Measurements from ENCODE around the gene PPM1M.

GRCh38 chr3:52222319-52223221 is 23.0 kb upstream of the PPM1M start:
- no peak for TF ChIP-seq CTCF (IDR thresholded peaks at IDR 0.05; ENCODE audit: low read depth, low read length)
- TF ChIP-seq POLR2A (IDR thresholded peaks at IDR 0.05; ENCODE audit: extremely low read depth, insufficient read length): no peak
- TF ChIP-seq MYC (IDR thresholded peaks at IDR 0.05; ENCODE audit: low read depth, low read length): no peak
- TF ChIP-seq, protein P1, sequence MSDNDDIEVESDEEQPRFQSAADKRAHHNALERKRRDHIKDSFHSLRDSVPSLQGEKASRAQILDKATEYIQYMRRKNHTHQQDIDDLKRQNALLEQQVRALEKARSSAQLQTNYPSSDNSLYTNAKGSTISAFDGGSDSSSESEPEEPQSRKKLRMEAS (IDR thresholded peaks at IDR 0.05; ENCODE audit: low read depth, low read length): no peak

Data from NB4 (cell line).